Muscle layer of colon (tissue), 2 donors: ENCODE results near the gene FAM217A.
"Not testable (repeated sequence)": the region's sequence is repeated elsewhere in the genome, so short reads cannot be mapped to it uniquely, and the experiment has no call there.

ENCODE experiments used
- H3K27ac ChIP-seq: one replicate; pipeline ENCODE4 v1.7.0; 2013; ENCODE audit warnings: low read depth, mild to moderate bottlenecking, low read length, moderate library complexity
- H3K27me3 ChIP-seq, 2 donors: one replicate each; pipeline ENCODE4 v1.7.0; 2013; ENCODE audit warnings: low read length in 2 of 2, mild to moderate bottlenecking in 2 of 2; ENCODE audit not compliant: insufficient read depth in 2 of 2, control insufficient read depth in 1 of 2
- H3K36me3 ChIP-seq: one replicate; pipeline ENCODE4 v1.7.0; 2013; ENCODE audit warnings: mild to moderate bottlenecking, low read length; ENCODE audit not compliant: insufficient read depth
- H3K4me1 ChIP-seq: one replicate; pipeline ENCODE4 v1.7.0; 2013; ENCODE audit warnings: mild to moderate bottlenecking, low read length; ENCODE audit not compliant: insufficient read depth
- H3K4me3 ChIP-seq, 2 donors: one replicate each; pipeline ENCODE4 v1.7.0; 2013; ENCODE audit warnings: low read length in 2 of 2, low read depth in 1 of 2, mild to moderate bottlenecking in 1 of 2, moderate library complexity in 1 of 2
- H3K9ac ChIP-seq: one replicate; pipeline ENCODE4 v1.7.0; 2013; ENCODE audit warnings: low read length
- H3K9me3 ChIP-seq: one replicate; pipeline ENCODE4 v1.7.0; 2013; ENCODE audit warnings: mild to moderate bottlenecking, low read length
- donor health status: abdominal sarcoma.
- donor health status: Adenocarcinoma of cecum.

The FAM217A gene, protein sequence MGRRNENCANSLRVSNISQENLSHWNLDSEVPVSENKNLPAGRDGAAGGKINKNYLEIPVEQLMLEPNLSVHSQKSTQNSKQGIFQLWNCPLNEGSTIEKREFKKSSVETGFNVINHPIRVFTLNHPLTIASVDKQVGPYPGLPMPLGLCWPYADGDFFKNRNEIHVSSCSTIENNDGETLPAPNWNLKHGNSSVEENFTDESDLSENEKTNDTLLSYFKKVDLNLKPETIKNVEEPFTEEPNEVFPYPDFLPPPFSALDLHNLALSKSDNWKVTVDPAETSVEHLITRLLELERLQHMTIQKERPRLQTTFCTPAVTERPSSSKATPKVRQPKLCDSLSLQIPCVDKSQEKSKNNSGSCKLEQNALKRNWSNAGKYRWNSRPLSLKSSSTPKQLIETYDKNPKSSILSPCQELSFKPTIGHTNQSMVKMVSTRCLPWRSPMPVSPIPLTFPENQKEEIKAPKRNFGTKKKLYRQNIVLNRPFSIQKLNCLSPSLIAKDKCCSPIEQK

GRCh38 chr6:4078691-4079471 lies at the start of gene FAM217A:
Gene FAM217A (minus strand): TSS chr6:4079137. CDS start chr6:4077414, 1,723 bp downstream.
- Histone ChIP-seq H3K9ac (no peak within 1 kb of the TSS), H3K4me3 (no peak within 1 kb of the TSS)

GRCh38 chr6:4128072-4128471 lies 49.1 kb upstream of the FAM217A start:
- Histone ChIP-seq H3K36me3 (peaks cover 70% of the 10 kb centered on the region), H3K27me3 (no peaks in the 10 kb centered on the region), H3K4me1 (no peaks in the 10 kb centered on the region), H3K4me3 (no peak overlapping the region), H3K27ac (no peak overlapping the region), H3K9me3 (no peaks in the 10 kb centered on the region), H3K9ac (no peak overlapping the region)

More at GRCh38 chr6:4078691-4079471, at the start of gene FAM217A:
- H3K4me1 ChIP-seq: no peaks in the 10 kb centered on the region
- H3K9me3 ChIP-seq: no peaks in the 10 kb centered on the region
- H3K27ac ChIP-seq: no peak within 1 kb of the TSS
- no peaks in the 10 kb centered on the region for H3K36me3 ChIP-seq
- H3K27me3 ChIP-seq: peaks cover 0 to 7% of the 10 kb centered on the region in 2 donors

GRCh38 chr6:4125933-4126864 lies 47.3 kb upstream of the FAM217A start:
- H3K36me3 ChIP-seq: peaks cover 75% of the 10 kb centered on the region
- H3K9ac ChIP-seq: no peak overlapping the region

GRCh38 chr6:4125500-4125899 lies 46.6 kb upstream of the FAM217A start:
- Histone ChIP-seq H3K27ac (no peak overlapping the region), H3K4me3 (no peak overlapping the region)

More at GRCh38 chr6:4125933-4126864, 47.3 kb upstream of the FAM217A start:
- Histone ChIP-seq H3K9me3 (no peaks in the 10 kb centered on the region), H3K4me1 (no peaks in the 10 kb centered on the region), H3K27me3 (no peaks in the 10 kb centered on the region), H3K4me3 (no peak overlapping the region), H3K27ac (no peak overlapping the region)

GRCh38 chr6:4124351-4124750 lies 45.4 kb upstream of the FAM217A start:
- Histone ChIP-seq H3K9me3 (no peaks in the 10 kb centered on the region), H3K36me3 (peaks cover 68% of the 10 kb centered on the region), H3K4me3 (no peak overlapping the region), H3K9ac (no peak overlapping the region), H3K27me3 (no peaks in the 10 kb centered on the region), H3K27ac (no peak overlapping the region), H3K4me1 (no peaks in the 10 kb centered on the region)

More at GRCh38 chr6:4125500-4125899, 46.6 kb upstream of the FAM217A start:
- H3K4me1 ChIP-seq: no peaks in the 10 kb centered on the region
- H3K27me3 ChIP-seq: no peaks in the 10 kb centered on the region
- peaks cover 72% of the 10 kb centered on the region for H3K36me3 ChIP-seq
- H3K9ac ChIP-seq: no peak overlapping the region
- H3K9me3 ChIP-seq: no peaks in the 10 kb centered on the region

DNA sequence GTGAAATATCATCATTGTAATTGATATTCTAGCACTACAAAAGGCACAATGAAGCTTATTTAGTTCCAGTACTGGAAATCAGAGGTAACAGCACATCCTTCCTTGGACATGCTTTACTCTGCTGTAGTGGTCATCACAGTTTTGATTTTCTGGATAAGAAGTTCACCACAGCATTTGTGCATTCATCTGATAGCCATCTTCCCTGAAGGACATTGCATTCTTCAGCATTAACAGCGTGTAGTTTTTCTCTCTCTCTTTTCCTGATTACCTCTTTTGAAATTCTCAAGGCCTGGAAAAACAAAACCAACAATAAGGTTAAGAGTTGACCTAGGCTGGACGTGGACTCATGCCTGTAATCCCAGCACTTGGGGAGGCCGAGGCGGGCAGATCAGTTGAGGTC lies 36.8 kb upstream of the FAM217A start:
- H3K9me3 ChIP-seq: no peaks in the 10 kb centered on the region
- peaks cover 43% of the 10 kb centered on the region for H3K36me3 ChIP-seq
- no peak overlapping the region for H3K27ac ChIP-seq
- no peaks in the 10 kb centered on the region for H3K27me3 ChIP-seq
- H3K9ac ChIP-seq: no peak overlapping the region
- no peaks in the 10 kb centered on the region for H3K4me1 ChIP-seq
- no peak overlapping the region for H3K4me3 ChIP-seq

DNA sequence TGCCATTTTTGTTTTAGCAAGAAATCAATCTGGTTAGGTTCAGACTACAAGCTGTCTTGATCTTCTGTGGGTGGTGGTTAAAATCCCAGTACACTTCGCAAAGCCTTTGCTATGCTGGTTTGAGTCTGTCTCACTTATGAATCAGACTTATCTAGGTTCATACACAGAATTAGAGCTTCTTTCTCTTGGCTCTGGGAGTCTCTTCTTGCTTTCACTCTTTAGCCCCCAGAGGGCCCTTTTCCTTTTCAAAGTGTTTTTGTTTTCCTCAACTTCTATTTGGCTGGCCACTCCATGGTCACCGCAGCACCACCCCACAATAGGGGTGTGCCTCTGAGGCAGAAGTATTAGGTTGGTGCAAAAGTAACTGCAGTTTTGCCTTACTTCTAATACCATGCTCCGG lies 35.2 kb upstream of the FAM217A start:
- no peak overlapping the region for H3K9ac ChIP-seq
- H3K36me3 ChIP-seq: peaks cover 34% of the 10 kb centered on the region
- no peaks in the 10 kb centered on the region for H3K27me3 ChIP-seq
- no peak overlapping the region for H3K27ac ChIP-seq
- H3K4me1 ChIP-seq: no peaks in the 10 kb centered on the region
- no peaks in the 10 kb centered on the region for H3K9me3 ChIP-seq
- H3K4me3 ChIP-seq: no peak overlapping the region

GRCh38 chr6:4113649-4114048 lies 34.7 kb upstream of the FAM217A start:
- no peaks in the 10 kb centered on the region for H3K27me3 ChIP-seq
- no peak overlapping the region for H3K27ac ChIP-seq
- no peaks in the 10 kb centered on the region for H3K4me1 ChIP-seq
- H3K9ac ChIP-seq: no peak overlapping the region
- no peaks in the 10 kb centered on the region for H3K9me3 ChIP-seq
- H3K36me3 ChIP-seq: peaks cover 29% of the 10 kb centered on the region
- no peak overlapping the region for H3K4me3 ChIP-seq

DNA sequence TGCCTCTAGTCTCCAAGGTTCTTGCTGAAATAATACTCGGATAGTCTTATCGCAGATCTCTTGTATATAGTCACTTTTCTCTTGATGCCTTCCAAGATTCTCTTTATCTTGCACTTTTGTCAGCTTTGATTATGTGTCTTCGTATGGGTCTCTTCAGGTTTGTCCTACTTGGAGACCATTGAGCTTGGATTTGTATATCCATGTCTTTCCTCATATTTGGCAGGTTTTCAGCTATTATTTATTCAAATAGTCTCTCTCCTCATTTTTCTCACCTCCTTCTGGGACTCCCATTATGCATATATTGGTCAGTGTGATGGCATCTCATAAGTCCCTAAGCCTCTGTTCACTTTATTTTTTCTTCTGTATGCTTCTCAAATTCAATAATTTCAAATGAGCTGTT lies 33.4 kb upstream of the FAM217A start:
- Histone ChIP-seq H3K4me3 (no peak overlapping the region), H3K4me1 (no peaks in the 10 kb centered on the region), H3K36me3 (peaks cover 22% of the 10 kb centered on the region), H3K9me3 (no peaks in the 10 kb centered on the region), H3K27ac (no peak overlapping the region), H3K9ac (no peak overlapping the region), H3K27me3 (no peaks in the 10 kb centered on the region)

GRCh38 chr6:4109363-4109815 lies 30.5 kb upstream of the FAM217A start:
- not testable (repeated sequence) for H3K4me1 ChIP-seq, H3K9ac ChIP-seq, H3K27me3 ChIP-seq, H3K36me3 ChIP-seq, H3K9me3 ChIP-seq, H3K27ac ChIP-seq, H3K4me3 ChIP-seq
